Astrocyte of the spinal cord (primary cell): ENCODE results near the gene SLC36A2.

Experiments
- DNase-seq: peaks from one replicate; pipeline ENCODE4 v3.0.0; 2011; ENCODE audit warnings: low read depth, low spot score
- H3K4me3 ChIP-seq: 2 replicates; pipeline ENCODE4 v1.5.1; 2011; ENCODE audit warnings: low read depth, mild to moderate bottlenecking, low read length, moderate library complexity
- CTCF ChIP-seq: IDR thresholded peaks from 2 replicates; pipeline ENCODE4 v1.5.1; 2012; ENCODE audit warnings: low read depth, mild to moderate bottlenecking, low read length, inconsistent platforms
- in situ Hi-C: cut with HindIII; loops from 2 replicates; pipeline ENCODE4 v1.10.0; 2017; ENCODE audit warnings: low sequenced_read_pairs

SLC36A2 gene

GRCh38 chr5:151281001-151281639 is 66.2 kb downstream of the SLC36A2 start:
- in situ Hi-C loops: no loop called here
- no peak for DNase-seq
- no peak for TF ChIP-seq CTCF
- no peak overlapping the region for H3K4me3 ChIP-seq

GRCh38 chr5:151280443-151280842 is 66.9 kb downstream of the SLC36A2 start:
- in situ Hi-C loops: no loop called here
- H3K4me3 ChIP-seq: no peak overlapping the region
- TF ChIP-seq CTCF: no peak
- DNase-seq: no peak

- in situ Hi-C loops: no loop called here
- no peak for TF ChIP-seq CTCF
- H3K4me3 ChIP-seq: no peak overlapping the region
- no peak for DNase-seq
These were observed 68.5 kb downstream of the SLC36A2 start for GRCh38 chr5:151278845-151279244.

GRCh38 chr5:151275803-151276202 is 71.6 kb downstream of the SLC36A2 start:
- no peak for TF ChIP-seq CTCF

GRCh38 chr5:151274666-151275065 is 72.7 kb downstream of the SLC36A2 start:
- in situ Hi-C loops: no loop called here
- TF ChIP-seq CTCF: no peak
- DNase-seq: no peak

More at GRCh38 chr5:151275803-151276202, 71.6 kb downstream of the SLC36A2 start:
- DNase-seq: no peak
- H3K4me3 ChIP-seq: no peak overlapping the region
- in situ Hi-C loops: no loop called here

GRCh38 chr5:151271336-151271735 is 76.0 kb downstream of the SLC36A2 start:
- in situ Hi-C loops: no loop called here
- TF ChIP-seq CTCF: no peak
- no peak for DNase-seq
- H3K4me3 ChIP-seq: no peak overlapping the region

More at GRCh38 chr5:151274666-151275065, 72.7 kb downstream of the SLC36A2 start:
- H3K4me3 ChIP-seq: no peak overlapping the region

GRCh38 chr5:151270599-151270998 is 76.8 kb downstream of the SLC36A2 start:
- peak; percentile 31 for DNase-seq
- TF ChIP-seq CTCF: no peak
- H3K4me3 ChIP-seq: no peak overlapping the region
- in situ Hi-C loops: no loop called here
